K562 (cell line): Measurements from ENCODE around the gene TINCR. TPM values are rescaled to one million over a fixed set of nuclear protein-coding genes. Genes with fewer than 3 reads are reported as not detected.
A peak's percentile ranks its signal among the peaks of the same experiment; 100 is the strongest.

Experiments
- ATAC-seq: fragments of 200-7000 bp; cut with Tn5 transposase; 3 replicates; pipeline ENCODE4 v1.9.1; 2020; ENCODE audit warnings: moderate library complexity
- BruUV-seq: library from RNA; stranded (reverse); fragments of 400-500 nt; replicated peaks from 2 replicates; lab custom pipeline; 2021; lab: Mats Ljungman, UMichigan
- CTCF ChIA-PET: fragments of 300-600 bp; formaldehyde crosslinking; extraction: SDS; loops from one replicate; lab custom pipeline; 2021; ENCODE audit warnings: low intra/inter-chr PET ratio; lab: Yijun Ruan, JAX
- POLR2A ChIA-PET: fragments of 300-600, 350-650 bp; sonication (Branson Sonifier 250); formaldehyde crosslinking; extraction: SDS; loops from one replicate; lab custom pipeline; 2021; ENCODE audit warnings: antibody characterized with exemption, inconsistent platforms; lab: Yijun Ruan, JAX
- DNase-seq, 4 experiments: peaks; one replicate each; pipeline versions ENCODE4 v3.0.0 to v3.0.0-alpha.2; 2011 to 2018; ENCODE audit warnings: low spot score in 3 of 4, mixed read lengths in 3 of 4; ENCODE audit errors: extremely low read depth in 1 of 4
- FAIRE-seq: peaks from 2 replicates; lab custom pipeline; 2011; peaks lifted over from hg19 to GRCh38; lab: Jason Lieb, UNC
- H2AFZ ChIP-seq: 2 replicates; pipeline ENCODE4 v1.6.0; 2011; ENCODE audit warnings: low read depth, low read length, control low read depth, inconsistent platforms
- H3K27ac ChIP-seq: fragments of 200-600 bp; 3 replicates; pipeline ENCODE4 v1.8.0; 2011; ENCODE audit warnings: low read depth, mild to moderate bottlenecking, control low read depth, inconsistent platforms, low read length, moderate library complexity, mixed read lengths; ENCODE audit errors: extremely low read depth
- H3K27me3 ChIP-seq, 2 experiments: fragments of 300-600 bp in 1 of 2; 2 replicates in 1 of 2; 3 replicates in 1 of 2; pipeline versions ENCODE4 v1.6.0 to v1.8.0; 2011; ENCODE audit warnings: inconsistent platforms in 2 of 2, low read length in 2 of 2, mild to moderate bottlenecking in 1 of 2, mixed read lengths in 1 of 2, moderate library complexity in 1 of 2; ENCODE audit not compliant: control insufficient read depth in 2 of 2, insufficient read depth in 2 of 2
- H3K36me3 ChIP-seq: fragments of 300-600 bp; 3 replicates; pipeline ENCODE4 v1.8.0; 2011; ENCODE audit warnings: mild to moderate bottlenecking, low read length, inconsistent platforms; ENCODE audit not compliant: control insufficient read depth, insufficient read depth
- H3K4me1 ChIP-seq, 2 experiments: fragments of 200-600 bp in 1 of 2; replicated peaks in 1 of 2; 2 replicates in 1 of 2; 3 replicates in 1 of 2; pipeline versions ENCODE4 v1.5.1 to v1.8.0; 2011; ENCODE audit warnings: inconsistent platforms in 2 of 2, low read length in 2 of 2, mild to moderate bottlenecking in 1 of 2, mixed read lengths in 1 of 2, moderate library complexity in 1 of 2; ENCODE audit not compliant: control insufficient read depth in 2 of 2, insufficient read depth in 2 of 2
- H3K4me2 ChIP-seq: 2 replicates; pipeline ENCODE4 v1.6.1; 2011; ENCODE audit warnings: low read length, control low read depth, inconsistent platforms, mixed read lengths; ENCODE audit not compliant: insufficient read depth
- H3K4me3 ChIP-seq: fragments of 200-600 bp; sonication (generic), shearing (Covaris generic); 2 replicates; pipeline ENCODE4 v1.5.1; 2016; ENCODE audit warnings: control low read depth, inconsistent platforms
- H3K79me2 ChIP-seq: fragments of 200-600 bp; 3 replicates; pipeline ENCODE4 v1.8.0; 2011; ENCODE audit warnings: low read length, inconsistent platforms; ENCODE audit not compliant: control insufficient read depth, insufficient read depth
- H3K9ac ChIP-seq, 2 experiments: 2 replicates each; pipeline versions ENCODE4 v1.6.0 to v1.6.1; 2011; ENCODE audit warnings: low read depth in 2 of 2, low read length in 2 of 2, control low read depth in 1 of 2, inconsistent platforms in 1 of 2, mild to moderate bottlenecking in 1 of 2, mixed read lengths in 1 of 2; ENCODE audit not compliant: insufficient read depth in 1 of 2
- H3K9me1 ChIP-seq: one replicate; pipeline ENCODE4 v1.6.0; 2011; ENCODE audit warnings: inconsistent platforms, mild to moderate bottlenecking, low read length, moderate library complexity; ENCODE audit not compliant: control insufficient read depth, insufficient read depth
- H3K9me3 ChIP-seq: replicated peaks from 2 replicates; pipeline ENCODE4 v1.5.1; 2011; ENCODE audit warnings: low read depth, low read length, inconsistent platforms; ENCODE audit not compliant: control insufficient read depth, insufficient read depth
- H4K20me1 ChIP-seq: replicated peaks from 2 replicates; pipeline ENCODE4 v1.6.1; 2011; ENCODE audit warnings: low read length, inconsistent platforms, mixed read lengths; ENCODE audit not compliant: control insufficient read depth, insufficient read depth
- DEAF1 ChIP-seq: fragments of 450-650 bp; formaldehyde crosslinking; IDR thresholded peaks from 2 replicates; pipeline ENCODE4 v1.4.0; 2020; ENCODE audit warnings: mild to moderate bottlenecking, moderate library complexity
- GABPA ChIP-seq: fragments of 200-800 bp; sonication (Bioruptor generic); conservative IDR thresholded peaks from 2 replicates; pipeline ENCODE4 v1.6.1; 2016; ENCODE audit warnings: low read depth, missing genetic modification characterization, missing compliant biosample characterization
- JUND ChIP-seq, 2 experiments: IDR thresholded peaks; 2 replicates in 1 of 2; 3 replicates in 1 of 2; pipeline ENCODE4 v1.6.1; 2011; ENCODE audit warnings: borderline replicate concordance in 2 of 2, low read depth in 2 of 2, low read length in 2 of 2, improper control_type of control experiment in 1 of 2, missing biosample characterization in 1 of 2, missing genetic modification characterization in 1 of 2, missing genetic modification reagents in 1 of 2
- MITF ChIP-seq: IDR thresholded peaks from 2 replicates; pipeline ENCODE4 v1.6.1; 2014; ENCODE audit warnings: antibody characterized with exemption
- NCOA2 ChIP-seq, 2 experiments: fragments of 450-650 bp; IDR thresholded peaks; 2 replicates each; pipeline ENCODE4 v1.6.1; 2018; ENCODE audit warnings: mild to moderate bottlenecking in 2 of 2, moderate library complexity in 1 of 2; ENCODE audit not compliant: partially characterized antibody in 2 of 2
- PHF8 ChIP-seq: fragments of 200-600 bp; sonication (generic); IDR thresholded peaks from 2 replicates; pipeline ENCODE4 v1.6.1; 2012; ENCODE audit warnings: mixed run types, mild to moderate bottlenecking, inconsistent platforms, low read length, moderate library complexity, borderline replicate concordance
- PKNOX1 ChIP-seq: fragments of 450-650 bp; IDR thresholded peaks from 2 replicates; pipeline ENCODE4 v1.6.1; 2016
- RBM17 ChIP-seq: fragments of 200-400 bp; formaldehyde crosslinking; IDR thresholded peaks from 2 replicates; pipeline ENCODE4 v1.6.1; 2017; ENCODE audit warnings: low read depth, mild to moderate bottlenecking, low read length, borderline replicate concordance
- RBM39 ChIP-seq: fragments of 200-400 bp; formaldehyde crosslinking; optimal IDR thresholded peaks from 2 replicates; pipeline ENCODE3; 2018; ENCODE audit warnings: low read depth, low read length
- SRSF3 ChIP-seq: fragments of 200-400 bp; formaldehyde crosslinking; IDR thresholded peaks from 2 replicates; pipeline ENCODE4 v1.6.1; 2016; ENCODE audit warnings: mild to moderate bottlenecking, low read length, moderate library complexity; ENCODE audit not compliant: insufficient read depth
- TCFL5 ChIP-seq: fragments of 250-450 bp; sonication (Bioruptor Pico); conservative IDR thresholded peaks from 2 replicates; pipeline ENCODE4 v1.6.1; 2021; ENCODE audit warnings: mild to moderate bottlenecking, moderate library complexity, matching md5 sums
- ZNF280B ChIP-seq: fragments of 250-450 bp; sonication (Bioruptor Pico); IDR thresholded peaks from 2 replicates; pipeline ENCODE4 v1.5.1; 2021; ENCODE audit warnings: mild to moderate bottlenecking
- WGBS: fragments of 100-300 bp; shearing (Covaris generic); methylation state at CpG from one replicate; pipeline ENCODE4 v1.1.6; 2016; ENCODE audit warnings: low coverage, mixed read lengths; ENCODE audit not compliant: insufficient coverage; ENCODE audit errors: missing lambda C conversion rate; 5-methylcytosine and 5-hydroxymethylcytosine counted together
- in situ Hi-C: fragments of 300-500 bp; cut with MboI; formaldehyde crosslinking; loops from 4 replicates; pipeline ENCODE4 v1.15.0; 2018; ENCODE audit warnings: inconsistent platforms, mixed read lengths
- intact Hi-C: fragments of 100-400 bp; cut with micrococcal nuclease; formaldehyde crosslinking; loops from 2 replicates; pipeline ENCODE4 v1.14.2; 2022
- polyA plus RNA-seq, 8 experiments: library from polyadenylated mRNA; depleted of rRNA in 4 of 8; stranded (reverse) in 5 of 8; unstranded in 3 of 8; fragments of >200 nt; fragmentation: Nextera tagmentation in 2 of 8; fragmentation: Illumina TruSeq in 1 of 8; extraction: Ambion mirVana in 2 of 8; extraction: Trizol in 1 of 8; gene quantifications; 2 replicates each; pipeline versions ENCODE4 v1.2.1 to v1.2.3, GENCODE V29; 2011 to 2014; ENCODE audit warnings: inconsistent platforms in 1 of 8, missing spikeins in 1 of 8
- total RNA-seq, 7 experiments: library from RNA; depleted of rRNA in 6 of 7; stranded (reverse); fragments of >200 nt in 6 of 7; fragmentation: Illumina TruSeq in 2 of 7; extraction: Trizol in 2 of 7; gene quantifications; 2 replicates each; pipeline versions ENCODE4 v1.2.1 to v1.2.3, GENCODE V29; 2011 to 2021; ENCODE audit warnings: low replicate concordance in 1 of 7

TINCR gene
- total and polyA plus RNA-seq, 9 of the 15 experiments (the other 6 are each of a cell fraction or from before 2014, with no cell fraction given): 0.03 to 0.24 (median 0.09) TPM; not detected in 1

GRCh38 chr19:5578097-5578846 lies 10.5 kb upstream of the TINCR start (continued):
- TF ChIP-seq DEAF1 (CRISPR knock-in tag): 0 out of 2 replicates have a peak, but pooled peaks have one; percentile 15

GRCh38 chr19:5575590-5575989 lies 7.8 kb upstream of the TINCR start:
- no peak overlapping the region for H3K9ac ChIP-seq
- no peak for ATAC-seq
- H3K27me3 ChIP-seq: no peaks in the 10 kb centered on the region
- POLR2A ChIA-PET: interaction anchor here (0.8 kb wide), 1 partner anchor 21 kb away, joined by 3 read pairs; no protein-coding TSS in a partner anchor
- no peak overlapping the region for H3K4me3 ChIP-seq
- no peak overlapping the region for H3K4me2 ChIP-seq
- FAIRE-seq: peak; percentile 29
- no peaks in the 10 kb centered on the region for H3K79me2 ChIP-seq
- peaks cover 0 to 16% of the 10 kb centered on the region in 2 experiments; a peak in 3 of 5 replicates for H3K4me1 ChIP-seq
- H3K27ac ChIP-seq: no peak overlapping the region
- no TSS peak for BruUV-seq
- no peak overlapping the region for H2AFZ ChIP-seq
- 13% methylated on average over 6 of the region's 6 CpGs for WGBS
- in situ Hi-C loops: no loop called here
- H3K9me3 ChIP-seq: no peaks in the 10 kb centered on the region
- no peak for DNase-seq
- H3K9me1 ChIP-seq: no peaks in the 10 kb centered on the region
- CTCF ChIA-PET: interaction anchor here (0.5 kb wide), 1 partner anchor 57 kb away, joined by 3 read pairs; no protein-coding TSS in a partner anchor
- no peaks in the 10 kb centered on the region for H4K20me1 ChIP-seq
- intact Hi-C loops: loop anchor here (5.0 kb wide), 1 partner anchor 53 kb away; no protein-coding TSS in a partner anchor
- H3K36me3 ChIP-seq: 0 out of 3 replicates have a peak, but pooled peaks cover 2% of the 10 kb centered on the region
- TF ChIP-seq GABPA (tag) (no peak), RBM17 (no peak), NCOA2 (IDR thresholded peaks at IDR 0.05; ENCODE audit: partially characterized antibody in 2 of 2) (no peak), MITF (no peak), RBM39 (no peak), PKNOX1 (peak; percentile 81), SRSF3 (no peak), TCFL5 (CRISPR knock-in tag) (no peak), PHF8 (no peak), JUND (IDR thresholded peaks at IDR 0.05; ENCODE audit: borderline replicate concordance, low read depth, low read length) (0 out of 2 replicates have a peak, but pooled peaks have one; percentile 28), JUND (tag; IDR thresholded peaks at IDR 0.05; ENCODE audit: borderline replicate concordance, low read depth, low read length) (peak; percentile 14; the same call in 1 of the 3 replicates), ZNF280B (no peak)
